ENCODE results near the gene RANBP10. TPM values are rescaled to one million over a fixed set of nuclear protein-coding genes. Genes with fewer than 3 reads are reported as not detected.
A peak's percentile ranks its signal among the peaks of the same experiment; 100 is the strongest.

Gene RANBP10
- total and polyA plus RNA-seq, 2 experiments from 2014 or later: 9.0 to 13.6 TPM

DNA sequence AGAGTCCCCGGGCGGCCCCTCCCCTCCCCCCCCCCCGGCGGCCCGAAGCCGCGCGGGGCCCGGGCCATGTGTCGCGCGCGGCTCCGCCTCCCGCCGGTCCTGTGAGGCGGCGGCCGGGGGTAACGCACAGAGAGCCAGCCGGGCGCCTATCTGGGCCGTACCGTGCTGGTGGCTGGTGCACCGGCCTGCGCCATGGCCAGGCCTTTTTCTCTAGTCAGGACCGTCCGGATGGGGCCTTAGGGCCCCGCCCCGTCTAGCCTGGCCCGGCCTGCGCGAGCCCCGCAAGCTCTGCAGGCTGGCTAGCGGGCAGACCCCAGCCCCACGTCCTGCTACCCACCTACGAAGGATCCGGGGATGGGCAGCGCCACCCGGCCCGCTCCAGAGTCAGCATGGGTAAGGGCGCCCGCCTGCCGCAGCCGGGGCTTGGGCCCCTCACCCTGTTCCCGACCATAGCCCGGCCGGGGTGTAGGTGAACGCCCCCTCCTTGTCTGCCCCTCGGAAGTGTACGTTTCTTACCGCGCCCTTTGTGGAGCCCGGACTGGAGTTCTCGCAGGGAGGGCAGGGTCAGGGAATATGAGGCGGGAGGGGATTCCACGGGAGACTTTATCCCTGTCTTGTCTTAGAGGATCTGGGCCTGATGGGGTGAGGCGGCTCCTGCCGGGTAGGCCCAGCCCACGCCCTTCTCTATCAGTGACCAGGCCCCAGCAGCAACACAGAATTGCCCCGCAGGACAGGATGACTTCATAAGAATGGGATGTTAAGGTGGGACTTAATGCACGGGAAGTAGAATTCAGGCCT lies 40.9 kb upstream of the RANBP10 start, which contains the start of gene CENPT:
TSS of gene CENPT (minus strand) at position 630 of the 798 bp plus-strand sequence. CDS start 13,834 bp downstream, outside the sequence.
- H3K4me1 Mint-ChIP-seq: peaks cover 37% of the 10 kb centered on the region
- H3K36me3 ChIP-seq (ENCODE audit: insufficient read depth): 0 out of 2 replicates have a peak, but pooled peaks cover 3% of the 10 kb centered on the region
- peak within 1 kb of the TSS; percentile 89 for H3K27ac Mint-ChIP-seq
- DNase-seq (ENCODE audit: low spot score): peak; percentile 62
- peaks cover 25% of the 10 kb centered on the region for H3K36me3 Mint-ChIP-seq (ENCODE audit: low read depth)
- peak within 1 kb of the TSS; percentile 95 for H3K4me3 Mint-ChIP-seq
- TF ChIP-seq JUNB (IDR thresholded peaks at IDR 0.05; ENCODE audit: unreplicated experiment): no peak
- TF ChIP-seq, protein P1, sequence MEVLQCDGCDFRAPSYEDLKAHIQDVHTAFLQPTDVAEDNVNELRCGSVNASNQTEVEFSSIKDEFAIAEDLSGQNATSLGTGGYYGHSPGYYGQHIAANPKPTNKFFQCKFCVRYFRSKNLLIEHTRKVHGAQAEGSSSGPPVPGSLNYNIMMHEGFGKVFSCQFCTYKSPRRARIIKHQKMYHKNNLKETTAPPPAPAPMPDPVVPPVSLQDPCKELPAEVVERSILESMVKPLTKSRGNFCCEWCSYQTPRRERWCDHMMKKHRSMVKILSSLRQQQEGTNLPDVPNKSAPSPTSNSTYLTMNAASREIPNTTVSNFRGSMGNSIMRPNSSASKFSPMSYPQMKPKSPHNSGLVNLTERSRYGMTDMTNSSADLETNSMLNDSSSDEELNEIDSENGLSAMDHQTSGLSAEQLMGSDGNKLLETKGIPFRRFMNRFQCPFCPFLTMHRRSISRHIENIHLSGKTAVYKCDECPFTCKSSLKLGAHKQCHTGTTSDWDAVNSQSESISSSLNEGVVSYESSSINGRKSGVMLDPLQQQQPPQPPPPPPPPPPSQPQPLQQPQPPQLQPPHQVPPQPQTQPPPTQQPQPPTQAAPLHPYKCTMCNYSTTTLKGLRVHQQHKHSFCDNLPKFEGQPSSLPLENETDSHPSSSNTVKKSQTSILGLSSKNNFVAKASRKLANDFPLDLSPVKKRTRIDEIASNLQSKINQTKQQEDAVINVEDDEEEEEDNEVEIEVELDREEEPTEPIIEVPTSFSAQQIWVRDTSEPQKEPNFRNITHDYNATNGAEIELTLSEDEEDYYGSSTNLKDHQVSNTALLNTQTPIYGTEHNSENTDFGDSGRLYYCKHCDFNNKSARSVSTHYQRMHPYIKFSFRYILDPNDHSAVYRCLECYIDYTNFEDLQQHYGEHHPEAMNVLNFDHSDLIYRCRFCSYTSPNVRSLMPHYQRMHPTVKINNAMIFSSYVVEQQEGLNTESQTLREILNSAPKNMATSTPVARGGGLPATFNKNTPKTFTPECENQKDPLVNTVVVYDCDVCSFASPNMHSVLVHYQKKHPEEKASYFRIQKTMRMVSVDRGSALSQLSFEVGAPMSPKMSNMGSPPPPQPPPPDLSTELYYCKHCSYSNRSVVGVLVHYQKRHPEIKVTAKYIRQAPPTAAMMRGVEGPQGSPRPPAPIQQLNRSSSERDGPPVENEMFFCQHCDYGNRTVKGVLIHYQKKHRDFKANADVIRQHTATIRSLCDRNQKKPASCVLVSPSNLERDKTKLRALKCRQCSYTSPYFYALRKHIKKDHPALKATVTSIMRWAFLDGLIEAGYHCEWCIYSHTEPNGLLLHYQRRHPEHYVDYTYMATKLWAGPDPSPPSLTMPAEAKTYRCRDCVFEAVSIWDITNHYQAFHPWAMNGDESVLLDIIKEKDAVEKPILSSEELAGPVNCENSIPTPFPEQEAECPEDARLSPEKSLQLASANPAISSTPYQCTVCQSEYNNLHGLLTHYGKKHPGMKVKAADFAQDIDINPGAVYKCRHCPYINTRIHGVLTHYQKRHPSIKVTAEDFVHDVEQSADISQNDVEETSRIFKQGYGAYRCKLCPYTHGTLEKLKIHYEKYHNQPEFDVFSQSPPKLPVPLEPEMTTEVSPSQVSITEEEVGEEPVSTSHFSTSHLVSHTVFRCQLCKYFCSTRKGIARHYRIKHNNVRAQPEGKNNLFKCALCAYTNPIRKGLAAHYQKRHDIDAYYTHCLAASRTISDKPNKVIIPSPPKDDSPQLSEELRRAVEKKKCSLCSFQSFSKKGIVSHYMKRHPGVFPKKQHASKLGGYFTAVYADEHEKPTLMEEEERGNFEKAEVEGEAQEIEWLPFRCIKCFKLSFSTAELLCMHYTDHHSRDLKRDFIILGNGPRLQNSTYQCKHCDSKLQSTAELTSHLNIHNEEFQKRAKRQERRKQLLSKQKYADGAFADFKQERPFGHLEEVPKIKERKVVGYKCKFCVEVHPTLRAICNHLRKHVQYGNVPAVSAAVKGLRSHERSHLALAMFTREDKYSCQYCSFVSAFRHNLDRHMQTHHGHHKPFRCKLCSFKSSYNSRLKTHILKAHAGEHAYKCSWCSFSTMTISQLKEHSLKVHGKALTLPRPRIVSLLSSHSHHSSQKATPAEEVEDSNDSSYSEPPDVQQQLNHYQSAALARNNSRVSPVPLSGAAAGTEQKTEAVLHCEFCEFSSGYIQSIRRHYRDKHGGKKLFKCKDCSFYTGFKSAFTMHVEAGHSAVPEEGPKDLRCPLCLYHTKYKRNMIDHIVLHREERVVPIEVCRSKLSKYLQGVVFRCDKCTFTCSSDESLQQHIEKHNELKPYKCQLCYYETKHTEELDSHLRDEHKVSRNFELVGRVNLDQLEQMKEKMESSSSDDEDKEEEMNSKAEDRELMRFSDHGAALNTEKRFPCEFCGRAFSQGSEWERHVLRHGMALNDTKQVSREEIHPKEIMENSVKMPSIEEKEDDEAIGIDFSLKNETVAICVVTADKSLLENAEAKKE (CRISPR knock-in tag; IDR thresholded peaks at IDR 0.05): no peak
- TF ChIP-seq, protein P2, sequence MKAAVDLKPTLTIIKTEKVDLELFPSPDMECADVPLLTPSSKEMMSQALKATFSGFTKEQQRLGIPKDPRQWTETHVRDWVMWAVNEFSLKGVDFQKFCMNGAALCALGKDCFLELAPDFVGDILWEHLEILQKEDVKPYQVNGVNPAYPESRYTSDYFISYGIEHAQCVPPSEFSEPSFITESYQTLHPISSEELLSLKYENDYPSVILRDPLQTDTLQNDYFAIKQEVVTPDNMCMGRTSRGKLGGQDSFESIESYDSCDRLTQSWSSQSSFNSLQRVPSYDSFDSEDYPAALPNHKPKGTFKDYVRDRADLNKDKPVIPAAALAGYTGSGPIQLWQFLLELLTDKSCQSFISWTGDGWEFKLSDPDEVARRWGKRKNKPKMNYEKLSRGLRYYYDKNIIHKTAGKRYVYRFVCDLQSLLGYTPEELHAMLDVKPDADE (IDR thresholded peaks at IDR 0.05): no peak
- TF ChIP-seq NANOG (IDR thresholded peaks at IDR 0.05; ENCODE audit: borderline replicate concordance): no peak
- no peak for TF ChIP-seq CTCF (conservative IDR thresholded peaks at IDR 0.05; ENCODE audit: low read depth in 2 of 2)
- H3K79me2 ChIP-seq (replicated peaks; ENCODE audit: insufficient read depth): peaks cover 80% of the 10 kb centered on the region
- H3K9me2 ChIP-seq (ENCODE audit: insufficient read depth): no peaks in the 10 kb centered on the region
- H3F3A ChIP-seq (replicated peaks; ENCODE audit: low read depth): peaks cover 37% of the 10 kb centered on the region
- H3K27me3 ChIP-seq (ENCODE audit: insufficient read depth): no peaks in the 10 kb centered on the region
- peaks cover 37% of the 10 kb centered on the region for H3K4me1 ChIP-seq (ENCODE audit: insufficient read depth)
- peaks cover 14% of the 10 kb centered on the region for H3K27me3 Mint-ChIP-seq (ENCODE audit: insufficient read depth, low read depth, poor library complexity)
- no peaks in the 10 kb centered on the region for H3K9me3 Mint-ChIP-seq
- H3K4me3 ChIP-seq: peak within 1 kb of the TSS; percentile 91
- peak within 1 kb of the TSS; percentile 97 for H3K27ac ChIP-seq (ENCODE audit: low read depth)
- no peak within 1 kb of the TSS for H2AFZ ChIP-seq
- peak; percentile 21 for ATAC-seq
- H3K4me2 ChIP-seq: peak within 1 kb of the TSS; percentile 98
- peaks cover 51% of the 10 kb centered on the region for H4K20me1 ChIP-seq (replicated peaks; ENCODE audit: insufficient read depth)
